Right lobe of liver (tissue), 6 donors: ENCODE measurements around the gene SOCS7. TPM values are rescaled to one million over a fixed set of nuclear protein-coding genes. Genes with fewer than 3 reads are reported as not detected.

ENCODE experiments used
- ATAC-seq, 4 donors: fragments of 200-7000 bp; cut with Tn5 transposase; one replicate each; pipeline ENCODE4 v1.9.1; 2020; ENCODE audit warnings: mild to moderate bottlenecking in 4 of 4, moderate library complexity in 4 of 4
- DNase-seq, 3 donors: peaks; one replicate each; pipeline ENCODE4 v3.0.0-alpha.2; 2020
- H3K27ac ChIP-seq, 3 donors: fragments of 200-600 bp; one replicate each; pipeline ENCODE4 v1.8.0; 2022
- H3K27me3 ChIP-seq, 2 donors: fragments of 200-600 bp; one replicate each; pipeline ENCODE4 v1.8.0; 2022
- H3K36me3 ChIP-seq, 4 donors: fragments of 200-600 bp; sonication (generic) in 1 of 4; one replicate each; pipeline versions ENCODE4 v1.5.1 to v1.8.0; 2017 to 2022; ENCODE audit warnings: control low read depth in 1 of 4
- H3K4me1 ChIP-seq, 4 donors: fragments of 200-600 bp; sonication (generic) in 1 of 4; one replicate each; pipeline versions ENCODE4 v1.5.1 to v1.8.0; 2017 to 2022; ENCODE audit warnings: control low read depth in 1 of 4
- H3K4me3 ChIP-seq, 3 donors: fragments of 200-600 bp; one replicate each; pipeline ENCODE4 v1.8.0; 2022
- H3K9me3 ChIP-seq, 4 donors: fragments of 200-600 bp; sonication (generic) in 1 of 4; one replicate each; pipeline versions ENCODE4 v1.5.1 to v1.8.0; 2017 to 2022; ENCODE audit warnings: control low read depth in 1 of 4
- POLR2A ChIP-seq: fragments of 450-650 bp; IDR thresholded peaks from one replicate; pipeline ENCODE4 v1.6.1; 2017; ENCODE audit warnings: antibody characterized with exemption, mild to moderate bottlenecking
- WGBS: methylation state at CpG from one replicate; pipeline ENCODE4 v1.1.6; 2018; ENCODE audit warnings: low coverage, low lambda C conversion rate; ENCODE audit not compliant: insufficient coverage; ENCODE audit errors: missing lambda C conversion rate; 5-methylcytosine and 5-hydroxymethylcytosine counted together
- intact Hi-C, 2 donors: fragments of 100-400 bp; cut with DNase I; formaldehyde crosslinking; loops; one replicate each; pipeline versions ENCODE4 v1.11.2 to v1.14.1; 2022
- total RNA-seq, 6 experiments: library from RNA; depleted of rRNA in 2 of 6; stranded (reverse); fragments of >200 nt in 2 of 6; fragmentation: NEBNext Ultra II Directional in 3 of 6; extraction: Animal tissue kit (Norgen Biotek cat#: 25700) in 3 of 6; gene quantifications; one replicate each; pipeline versions ENCODE4 v1.1.0 to v1.2.4, GENCODE V29; 2016 to 2023
- TF ChIP-seq, protein P1 (sequence below), 4 donors: fragments of 200-600 bp in 3 of 4; fragments of 450-650 bp in 1 of 4; IDR thresholded peaks; one replicate each; pipeline versions ENCODE4 v1.5.1 to v1.8.0; 2016 to 2022; ENCODE audit warnings: antibody characterized with exemption in 4 of 4, mild to moderate bottlenecking in 2 of 4
- donor health status: DM: no; HTN: yes; CAD: no.
- donor health status: DM: no; HTN: no; CAD: no.
- donor health status: DM: no; HTN: no; CAD: no.
- donor health status: DM: no; HTN: yes; CAD: no.
- donor health status: DM: no; HTN: yes; CAD: no.

Gene SOCS7
- total RNA-seq, 6 experiments from 2014 or later, result 2.2 to 6.0 (median 4.3) TPM

DNA sequence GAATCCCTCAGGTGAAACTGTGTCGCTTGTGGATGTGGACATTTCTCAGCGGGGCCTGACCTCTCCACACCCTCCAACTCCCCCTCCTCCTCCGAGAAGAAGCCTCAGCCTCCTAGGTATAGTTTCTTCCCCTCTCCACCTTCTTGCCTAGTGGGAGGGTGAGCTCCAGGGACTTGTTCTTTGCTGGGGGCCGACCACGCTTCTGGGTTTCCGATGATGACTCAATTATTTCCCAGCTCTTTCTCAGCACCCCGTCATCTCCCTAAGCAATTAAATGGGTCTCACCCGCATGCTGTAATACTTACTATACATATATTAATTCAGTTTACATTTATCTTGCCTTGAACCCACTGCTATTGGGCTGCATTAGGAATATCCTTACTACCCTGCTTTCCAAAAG lies 13.1 kb downstream of the SOCS7 start:
- no peaks in the 10 kb centered on the region for H3K9me3 ChIP-seq
- WGBS, result 92% methylated on average over 5 of the region's 8 CpGs
- H3K4me1 ChIP-seq, result no peaks in the 10 kb centered on the region
- peaks cover 0 to 33% (median 9%) of the 10 kb centered on the region in 4 donors for H3K36me3 ChIP-seq
- DNase-seq (peak in 1 of 3 donors; percentile 4), ATAC-seq (no peak)
- TF ChIP-seq, protein P1, sequence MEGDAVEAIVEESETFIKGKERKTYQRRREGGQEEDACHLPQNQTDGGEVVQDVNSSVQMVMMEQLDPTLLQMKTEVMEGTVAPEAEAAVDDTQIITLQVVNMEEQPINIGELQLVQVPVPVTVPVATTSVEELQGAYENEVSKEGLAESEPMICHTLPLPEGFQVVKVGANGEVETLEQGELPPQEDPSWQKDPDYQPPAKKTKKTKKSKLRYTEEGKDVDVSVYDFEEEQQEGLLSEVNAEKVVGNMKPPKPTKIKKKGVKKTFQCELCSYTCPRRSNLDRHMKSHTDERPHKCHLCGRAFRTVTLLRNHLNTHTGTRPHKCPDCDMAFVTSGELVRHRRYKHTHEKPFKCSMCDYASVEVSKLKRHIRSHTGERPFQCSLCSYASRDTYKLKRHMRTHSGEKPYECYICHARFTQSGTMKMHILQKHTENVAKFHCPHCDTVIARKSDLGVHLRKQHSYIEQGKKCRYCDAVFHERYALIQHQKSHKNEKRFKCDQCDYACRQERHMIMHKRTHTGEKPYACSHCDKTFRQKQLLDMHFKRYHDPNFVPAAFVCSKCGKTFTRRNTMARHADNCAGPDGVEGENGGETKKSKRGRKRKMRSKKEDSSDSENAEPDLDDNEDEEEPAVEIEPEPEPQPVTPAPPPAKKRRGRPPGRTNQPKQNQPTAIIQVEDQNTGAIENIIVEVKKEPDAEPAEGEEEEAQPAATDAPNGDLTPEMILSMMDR (IDR thresholded peaks at IDR 0.05), result no peak
- no peak for TF ChIP-seq POLR2A
- no peak overlapping the region for H3K4me3 ChIP-seq
- H3K27me3 ChIP-seq, result no peaks in the 10 kb centered on the region
- H3K27ac ChIP-seq, result no peak overlapping the region
- intact Hi-C loops, result no loop called here

DNA sequence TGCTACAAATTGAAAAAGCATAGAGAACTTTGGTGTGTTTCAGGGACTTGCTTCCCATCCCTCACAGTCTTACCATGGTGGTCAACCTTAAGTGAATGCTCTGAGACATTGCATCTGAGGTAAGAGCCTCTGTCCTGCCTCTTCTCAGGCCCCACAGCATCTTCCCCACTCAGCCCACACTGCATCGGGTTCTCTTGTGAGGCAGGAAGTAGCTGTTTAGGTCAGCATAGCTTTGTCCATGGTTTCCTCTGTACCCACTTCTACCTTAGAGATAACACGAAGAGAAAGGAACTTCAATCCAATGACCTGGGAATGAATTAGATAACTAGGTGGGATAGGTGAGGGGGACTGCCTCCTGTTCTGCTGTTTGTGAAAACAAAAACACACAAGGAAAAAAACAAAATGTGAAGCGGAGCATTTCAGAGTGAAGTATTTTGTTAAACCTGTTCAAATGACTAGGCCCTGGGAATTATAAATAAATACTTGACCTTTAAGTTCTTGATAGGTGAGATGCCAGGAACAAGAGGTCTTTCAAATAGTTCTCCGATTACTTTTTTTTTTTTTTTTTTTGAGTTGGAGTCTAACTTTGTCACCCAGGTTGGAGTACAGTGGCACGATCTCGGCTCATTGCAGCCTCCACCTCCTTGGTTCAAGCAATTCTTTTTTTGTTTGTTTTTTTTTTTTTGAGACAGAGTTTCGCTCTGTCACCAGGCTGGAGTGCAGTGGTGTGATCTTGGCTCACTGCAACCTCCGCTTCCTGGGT lies 17.7 kb downstream of the SOCS7 start:
- no peaks in the 10 kb centered on the region for H3K4me1 ChIP-seq
- intact Hi-C loops, result no loop called here
- H3K27me3 ChIP-seq, result no peaks in the 10 kb centered on the region
- H3K9me3 ChIP-seq, result no peaks in the 10 kb centered on the region
- no peak for TF ChIP-seq POLR2A
- TF ChIP-seq, protein P1 (IDR thresholded peaks at IDR 0.05), result no peak
- H3K27ac ChIP-seq, result no peak overlapping the region
- DNase-seq, result no peak
- WGBS, result 76% methylated on average over 4 of the region's 8 CpGs
- H3K4me3 ChIP-seq, result no peak overlapping the region
- ATAC-seq, result no peak
- peaks cover 0 to 43% (median 12%) of the 10 kb centered on the region in 4 donors for H3K36me3 ChIP-seq

DNA sequence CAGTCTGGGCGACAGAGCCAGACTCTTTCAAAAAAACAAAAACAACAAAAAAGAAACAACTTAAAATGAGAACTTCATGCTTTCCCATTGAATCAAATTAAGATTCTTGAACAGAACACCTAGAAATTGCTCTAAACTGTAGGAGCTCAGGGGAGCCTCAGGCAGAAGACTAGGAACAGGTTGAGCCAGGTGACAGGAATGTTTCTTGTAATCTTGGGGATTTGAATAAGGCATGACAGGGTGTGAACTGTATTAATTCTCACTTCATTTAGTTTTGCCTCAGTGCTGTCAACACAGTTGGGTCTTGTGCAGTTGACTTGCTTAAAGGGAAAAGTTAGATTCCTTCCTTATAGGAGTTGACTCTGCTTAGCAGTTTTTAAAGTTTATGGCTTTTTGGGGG lies 27.8 kb downstream of the SOCS7 start:
- Histone ChIP-seq H3K4me3 (no peak overlapping the region), H3K4me1 (no peaks in the 10 kb centered on the region), H3K36me3 (peaks cover 0 to 25% (median 4%) of the 10 kb centered on the region in 4 donors), H3K9me3 (no peaks in the 10 kb centered on the region), H3K27me3 (no peaks in the 10 kb centered on the region), H3K27ac (no peak overlapping the region)
- TF ChIP-seq, protein P1 (IDR thresholded peaks at IDR 0.05), result no peak
- no peak for TF ChIP-seq POLR2A
- intact Hi-C loops, result no loop called here
- DNase-seq (no peak), ATAC-seq (no peak)
- WGBS, result 71% methylated on average over 1 of the region's 1 CpG

DNA sequence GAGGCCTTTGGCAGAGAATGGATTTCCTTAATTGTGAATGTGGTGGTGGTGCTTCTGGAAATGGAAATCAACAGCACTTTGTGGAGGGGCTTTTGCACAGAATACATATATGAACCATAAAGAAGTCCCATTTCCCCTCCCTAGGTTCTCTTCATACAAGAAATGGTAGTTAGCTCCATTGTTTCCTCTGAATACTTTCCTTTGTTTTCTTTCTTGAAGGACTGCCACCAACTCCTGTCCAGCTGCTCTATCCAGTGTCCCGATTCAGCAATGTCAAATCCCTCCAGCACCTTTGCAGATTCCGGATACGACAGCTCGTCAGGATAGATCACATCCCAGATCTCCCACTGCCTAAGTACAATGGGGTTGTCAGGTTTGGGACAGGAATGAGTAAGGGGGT lies 43.4 kb downstream of the SOCS7 start:
- ATAC-seq, result no peak
- H3K4me3 ChIP-seq, result no peak overlapping the region
- H3K4me1 ChIP-seq, result no peaks in the 10 kb centered on the region
- no peak for DNase-seq
- H3K27me3 ChIP-seq, result no peaks in the 10 kb centered on the region
- no peaks in the 10 kb centered on the region for H3K9me3 ChIP-seq
- intact Hi-C loops, result no loop called here
- TF ChIP-seq, protein P1 (IDR thresholded peaks at IDR 0.05), result no peak
- no peak for TF ChIP-seq POLR2A
- H3K36me3 ChIP-seq, result peaks cover 0 to 32% (median 18%) of the 10 kb centered on the region in 4 donors
- no peak overlapping the region for H3K27ac ChIP-seq
- WGBS, result 90% methylated on average over 4 of the region's 4 CpGs
